Esophagus (tissue), 2 donors: ENCODE data around the gene SPATA4. TPM values are rescaled to one million over a fixed set of nuclear protein-coding genes. Genes with fewer than 3 reads are reported as not detected.

ENCODE experiments used
- H3K27ac ChIP-seq, 2 donors: one replicate each; pipeline ENCODE4 v1.5.1; 2013; ENCODE audit warnings: low read depth in 2 of 2, mild to moderate bottlenecking in 2 of 2, inconsistent platforms in 1 of 2, low read length in 1 of 2, moderate library complexity in 1 of 2
- H3K27me3 ChIP-seq, 2 donors: one replicate each; pipeline ENCODE4 v1.6.1; 2013; ENCODE audit warnings: low read length in 2 of 2, control low read depth in 1 of 2, mild to moderate bottlenecking in 1 of 2; ENCODE audit not compliant: insufficient read depth in 2 of 2, control insufficient read depth in 1 of 2
- H3K36me3 ChIP-seq, 2 donors: one replicate each; pipeline ENCODE4 v1.6.1; 2013; ENCODE audit warnings: low read length in 1 of 2; ENCODE audit not compliant: control insufficient read depth in 2 of 2, insufficient read depth in 2 of 2
- H3K4me1 ChIP-seq, 2 donors: one replicate each; pipeline ENCODE4 v1.6.1; 2013; ENCODE audit warnings: low read length in 1 of 2; ENCODE audit not compliant: control insufficient read depth in 2 of 2, insufficient read depth in 2 of 2
- H3K4me3 ChIP-seq, 2 donors: one replicate each; pipeline ENCODE4 v1.5.1; 2013; ENCODE audit warnings: low read length in 2 of 2, mild to moderate bottlenecking in 2 of 2, low read depth in 1 of 2, moderate library complexity in 1 of 2
- H3K9me3 ChIP-seq, 2 donors: one replicate each; pipeline ENCODE4 v1.6.1; 2013; ENCODE audit warnings: mild to moderate bottlenecking in 2 of 2, low read depth in 1 of 2, low read length in 1 of 2, moderate library complexity in 1 of 2; ENCODE audit not compliant: control insufficient read depth in 2 of 2, insufficient read depth in 1 of 2
- WGBS, 2 donors: extraction: QIAGEN DNeasy Blood & Tissue Kit; methylation state at CpG; one replicate each; pipeline ENCODE4 v1.1.7; 2013; 5-methylcytosine and 5-hydroxymethylcytosine counted together
- polyA plus RNA-seq, 2 donors: library from polyadenylated mRNA; stranded (reverse); fragments of 200-250 nt; gene quantifications; one replicate each; pipeline ENCODE4 v1.2.3, GENCODE V29; 2013
- donor health status: healthy with polysubstance abuse.
- donor health status: Bipolar disorder and iron deficiency.

The SPATA4 gene
- polyA plus RNA-seq, 2 donors: 0.06 TPM; not detected in 1

DNA sequence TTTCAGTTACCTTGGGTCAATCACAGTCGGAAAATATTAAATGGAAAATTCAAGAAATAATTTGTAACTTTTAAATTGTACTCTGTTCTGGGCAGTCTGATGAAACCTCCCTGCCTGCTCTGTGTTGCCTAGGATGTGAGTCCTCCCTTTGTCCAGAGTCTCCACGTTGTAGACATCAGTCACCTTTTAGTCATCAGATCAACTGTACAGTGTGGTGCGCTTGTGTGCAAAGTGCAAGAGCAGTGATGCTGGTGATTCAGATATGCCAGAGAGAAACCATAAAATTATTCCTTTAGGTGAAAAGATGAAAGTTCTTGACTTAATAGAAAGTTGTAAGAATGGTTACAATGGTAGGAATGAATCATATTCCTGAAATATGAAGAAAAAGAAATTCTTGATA lies 1.4 kb downstream of the SPATA4 start:
- Histone ChIP-seq H3K27ac (no peak overlapping the region), H3K36me3 (no peaks in the 10 kb centered on the region), H3K4me3 (no peak overlapping the region), H3K9me3 (no peaks in the 10 kb centered on the region), H3K4me1 (no peaks in the 10 kb centered on the region), H3K27me3 (no peaks in the 10 kb centered on the region)
- WGBS, 2 donors: 60 to 69% methylated on average over 3 of the region's 3 CpGs

DNA sequence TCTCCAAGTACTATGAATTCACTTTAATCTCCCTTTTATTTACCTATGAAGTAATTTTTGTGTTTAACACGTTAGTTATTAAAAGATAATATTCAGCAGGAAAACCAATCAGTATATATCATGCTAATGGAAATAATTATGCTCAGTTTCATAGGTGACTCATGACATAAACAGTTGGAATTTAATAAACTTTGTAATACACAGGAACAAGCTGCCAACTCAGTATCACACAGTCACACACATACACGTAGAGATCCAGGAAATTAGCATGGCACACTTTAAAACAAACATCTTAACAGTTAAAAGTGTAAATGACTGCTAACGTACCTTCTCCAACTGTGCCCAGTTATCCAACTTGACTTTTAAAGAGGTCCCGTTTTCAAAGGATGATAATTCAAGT lies 2.3 kb downstream of the SPATA4 start:
- H3K9me3 ChIP-seq: no peaks in the 10 kb centered on the region
- no peaks in the 10 kb centered on the region for H3K27me3 ChIP-seq
- H3K36me3 ChIP-seq: no peaks in the 10 kb centered on the region
- 18 to 19% methylated on average over 4 of the region's 4 CpGs for WGBS, 2 donors
- H3K27ac ChIP-seq: no peak overlapping the region
- no peak overlapping the region for H3K4me3 ChIP-seq
- no peaks in the 10 kb centered on the region for H3K4me1 ChIP-seq

DNA sequence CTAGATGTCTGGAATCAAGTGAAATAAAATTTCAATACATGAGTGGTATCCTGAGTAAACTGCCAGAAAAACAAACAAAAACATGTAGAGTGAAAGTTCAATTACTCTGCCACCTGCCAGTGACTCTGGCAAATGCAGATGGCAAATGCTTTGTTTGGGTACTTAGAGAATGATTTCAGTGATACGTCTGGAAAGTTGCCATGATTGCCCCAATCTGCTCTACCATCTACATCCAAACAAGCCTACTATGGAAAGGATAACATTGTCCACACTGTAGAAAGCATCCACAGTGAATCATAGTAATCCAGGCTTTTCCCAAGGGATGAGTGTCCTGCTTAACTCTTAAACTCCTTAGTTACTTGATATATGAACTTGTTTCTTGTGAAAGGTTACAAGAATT lies 3.4 kb downstream of the SPATA4 start:
- 23 to 34% methylated on average over 1 of the region's 1 CpG for WGBS, 2 donors
- no peaks in the 10 kb centered on the region for H3K9me3 ChIP-seq

DNA sequence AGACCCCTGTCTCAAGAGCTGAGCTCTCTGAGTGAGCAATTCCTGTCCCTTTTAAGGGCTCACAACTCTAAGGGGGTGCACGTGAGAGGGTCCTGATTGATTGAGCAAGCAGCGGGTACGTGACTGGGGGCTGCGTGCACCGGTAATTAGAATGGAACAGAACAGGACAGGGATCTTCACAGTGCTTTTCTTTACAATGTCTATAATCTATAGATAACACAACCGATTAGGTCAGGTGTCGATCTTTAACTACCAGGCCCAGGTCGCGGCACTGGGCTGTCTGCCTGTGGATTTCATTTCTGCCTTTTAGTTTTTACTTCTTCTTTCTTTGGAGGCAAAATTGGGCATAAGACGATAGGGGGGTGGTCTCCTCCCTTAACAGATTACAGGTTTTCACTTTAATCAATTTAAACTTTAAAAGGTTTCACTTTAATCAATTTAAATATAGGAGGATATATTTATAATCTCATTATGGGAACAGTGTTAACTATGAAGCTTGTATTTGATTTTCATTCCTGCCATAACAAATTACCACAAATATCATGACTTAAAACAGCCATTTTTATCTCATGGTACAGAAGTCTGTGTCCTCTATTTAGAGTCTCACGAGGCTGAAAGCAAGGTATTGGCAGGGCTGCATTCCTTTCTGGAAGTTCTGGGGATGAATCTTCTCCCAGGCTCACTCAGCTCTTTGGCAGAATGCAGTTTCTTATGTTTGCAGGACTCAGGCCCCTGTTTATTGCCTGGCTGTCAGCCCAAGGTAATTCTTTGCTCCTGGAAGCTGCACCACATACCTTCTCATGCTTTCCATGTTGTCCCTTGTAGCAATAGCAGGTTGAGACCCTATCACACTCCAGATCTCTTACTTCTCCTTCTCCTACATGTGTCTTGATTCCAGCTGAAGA lies 5.2 kb downstream of the SPATA4 start:
- no peaks in the 10 kb centered on the region for H3K27me3 ChIP-seq
- H3K36me3 ChIP-seq: no peaks in the 10 kb centered on the region
- WGBS, 2 donors: 74 to 78% methylated on average over 11 of the region's 11 CpGs
- H3K4me3 ChIP-seq: no peak overlapping the region
- no peak overlapping the region for H3K27ac ChIP-seq
- H3K9me3 ChIP-seq: no peaks in the 10 kb centered on the region
- H3K4me1 ChIP-seq: no peaks in the 10 kb centered on the region

More for the DNA sequence above, 3.4 kb downstream of the SPATA4 start:
- H3K27me3 ChIP-seq: no peaks in the 10 kb centered on the region
- H3K4me1 ChIP-seq: no peaks in the 10 kb centered on the region
- H3K4me3 ChIP-seq: no peak overlapping the region
- H3K27ac ChIP-seq: no peak overlapping the region
- no peaks in the 10 kb centered on the region for H3K36me3 ChIP-seq

GRCh38 chr4:176188654-176189053 lies 6.7 kb downstream of the SPATA4 start:
- Histone ChIP-seq H3K36me3 (no peaks in the 10 kb centered on the region), H3K27ac (no peak overlapping the region), H3K27me3 (no peaks in the 10 kb centered on the region), H3K4me1 (no peaks in the 10 kb centered on the region), H3K9me3 (no peaks in the 10 kb centered on the region), H3K4me3 (no peak overlapping the region)

GRCh38 chr4:176187624-176188023 lies 7.8 kb downstream of the SPATA4 start:
- Histone ChIP-seq H3K9me3 (no peaks in the 10 kb centered on the region), H3K4me3 (no peak overlapping the region), H3K27me3 (no peaks in the 10 kb centered on the region), H3K4me1 (no peaks in the 10 kb centered on the region), H3K27ac (no peak overlapping the region), H3K36me3 (no peaks in the 10 kb centered on the region)
- WGBS, 2 donors: 67 to 73% methylated on average over 2 of the region's 2 CpGs

- Histone ChIP-seq H3K4me3 (no peak overlapping the region), H3K36me3 (no peaks in the 10 kb centered on the region), H3K27me3 (no peaks in the 10 kb centered on the region), H3K4me1 (no peaks in the 10 kb centered on the region), H3K9me3 (no peaks in the 10 kb centered on the region), H3K27ac (no peak overlapping the region)
- 52 to 54% methylated on average over 6 of the region's 6 CpGs for WGBS, 2 donors
These were observed 8.6 kb downstream of the SPATA4 start for GRCh38 chr4:176186671-176187395.

DNA sequence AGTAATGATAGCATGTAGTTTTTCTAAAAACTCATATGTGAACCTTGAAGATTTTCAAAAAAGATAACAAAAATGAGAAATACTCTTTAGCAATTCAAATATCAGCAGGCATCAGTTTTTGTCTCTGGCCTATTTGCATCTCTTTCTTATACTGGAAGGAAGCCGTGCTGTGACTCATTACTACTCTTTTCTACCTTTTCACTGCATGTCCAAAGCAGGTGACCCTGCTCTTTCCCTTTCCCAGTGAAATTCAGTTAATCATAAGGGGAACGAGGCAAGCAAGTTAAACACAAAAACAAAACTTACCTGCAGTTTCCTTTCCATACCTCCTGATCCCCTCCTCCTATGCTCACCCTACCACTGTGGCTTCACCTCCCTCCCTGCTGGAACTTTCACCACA lies 9.3 kb downstream of the SPATA4 start:
- Histone ChIP-seq H3K36me3 (no peaks in the 10 kb centered on the region), H3K27ac (no peak overlapping the region), H3K9me3 (no peaks in the 10 kb centered on the region), H3K27me3 (no peaks in the 10 kb centered on the region), H3K4me3 (no peak overlapping the region), H3K4me1 (no peaks in the 10 kb centered on the region)
- 55 to 64% methylated on average over 2 of the region's 2 CpGs for WGBS, 2 donors

- Histone ChIP-seq H3K4me1 (no peaks in the 10 kb centered on the region), H3K27ac (no peak overlapping the region), H3K4me3 (no peak overlapping the region), H3K9me3 (no peaks in the 10 kb centered on the region), H3K36me3 (no peaks in the 10 kb centered on the region), H3K27me3 (no peaks in the 10 kb centered on the region)
- 32 to 35% methylated on average over 1 of the region's 1 CpG for WGBS, 2 donors
These were observed 10.3 kb downstream of the SPATA4 start for GRCh38 chr4:176185051-176185450.
